HS-5 (cell line): ENCODE data around the gene TFCP2L1.
"Not testable (repeated sequence)": the region's sequence is repeated elsewhere in the genome, so short reads cannot be mapped to it uniquely, and the experiment has no call there.

Experiments
- DNase-seq: peaks from one replicate; pipeline ENCODE4 v3.0.0-alpha.2; 2012; ENCODE audit warnings: low read depth

Gene TFCP2L1

DNA sequence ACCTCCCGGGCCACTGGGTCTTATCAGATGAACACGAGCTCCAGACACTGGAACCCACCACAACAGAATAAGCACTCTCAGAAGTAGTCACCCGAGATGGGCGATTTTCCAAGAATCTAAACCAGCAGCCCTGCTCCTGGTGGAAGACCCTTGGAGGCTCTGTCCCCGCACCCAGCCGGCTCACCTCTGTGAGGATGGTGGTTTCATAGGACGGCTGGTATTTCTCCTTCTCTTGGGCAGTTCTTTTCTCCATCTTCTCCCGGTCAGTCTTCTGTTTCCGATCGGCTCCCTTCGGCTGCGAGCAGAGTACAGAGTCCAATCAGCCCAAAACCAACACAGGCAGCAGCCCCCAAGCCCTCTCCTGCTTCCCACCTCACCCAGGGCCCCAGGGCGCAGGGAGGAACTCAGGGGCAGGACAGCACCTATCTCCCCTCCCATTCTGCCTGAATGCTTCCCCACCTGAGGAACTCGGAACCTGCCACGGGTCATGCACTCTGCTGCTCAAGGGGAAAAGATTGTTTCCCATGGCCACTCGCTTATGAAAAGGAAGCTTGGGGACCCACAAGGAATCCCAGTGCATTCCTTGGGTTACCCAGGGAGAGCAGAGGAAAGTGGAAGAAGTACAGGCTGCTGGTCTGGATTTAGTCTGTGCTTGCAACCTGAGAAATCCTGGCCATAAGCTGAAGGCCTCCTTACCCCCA is 42.7 kb downstream of the TFCP2L1 start:
- no peak for DNase-seq

DNA sequence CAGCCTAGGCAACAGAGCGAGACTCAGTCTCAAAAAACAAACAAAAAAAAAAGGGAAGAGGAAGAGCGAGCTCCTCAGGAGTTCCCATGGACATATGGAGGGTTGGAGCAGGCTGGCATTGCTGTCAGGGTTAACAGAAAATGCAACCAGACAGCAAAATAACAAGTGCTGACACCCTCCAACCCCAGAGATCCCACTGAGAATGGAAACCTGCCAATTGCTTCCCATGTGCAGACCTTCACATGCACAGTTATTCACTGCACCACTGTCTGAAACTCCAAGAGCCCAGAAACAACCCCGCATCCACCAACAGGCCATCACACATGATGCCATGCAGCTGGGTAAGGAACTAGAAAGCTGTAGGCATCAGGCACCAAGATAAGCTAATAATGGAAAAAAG is 43.5 kb downstream of the TFCP2L1 start:
- DNase-seq = no peak

DNA sequence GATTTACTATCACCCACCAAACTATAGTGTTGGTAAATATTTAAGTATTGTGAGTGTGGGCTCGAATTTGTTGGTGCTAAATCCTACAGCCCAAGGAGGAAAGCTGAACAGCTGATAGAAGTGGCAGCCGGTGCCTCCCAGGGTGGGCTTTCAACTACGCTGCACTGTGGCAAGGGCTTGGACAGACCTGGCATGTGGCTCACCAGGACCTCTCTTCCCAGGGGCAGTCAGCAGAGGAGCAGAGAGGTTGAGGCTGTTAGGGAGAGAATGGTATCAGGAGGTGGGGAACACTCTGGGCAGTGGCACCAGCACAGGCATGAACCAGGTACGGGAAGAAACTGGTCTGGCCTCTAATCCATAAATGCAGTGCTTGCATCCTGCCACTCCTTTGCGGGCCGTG is 44.6 kb downstream of the TFCP2L1 start:
- DNase-seq = no peak

DNA sequence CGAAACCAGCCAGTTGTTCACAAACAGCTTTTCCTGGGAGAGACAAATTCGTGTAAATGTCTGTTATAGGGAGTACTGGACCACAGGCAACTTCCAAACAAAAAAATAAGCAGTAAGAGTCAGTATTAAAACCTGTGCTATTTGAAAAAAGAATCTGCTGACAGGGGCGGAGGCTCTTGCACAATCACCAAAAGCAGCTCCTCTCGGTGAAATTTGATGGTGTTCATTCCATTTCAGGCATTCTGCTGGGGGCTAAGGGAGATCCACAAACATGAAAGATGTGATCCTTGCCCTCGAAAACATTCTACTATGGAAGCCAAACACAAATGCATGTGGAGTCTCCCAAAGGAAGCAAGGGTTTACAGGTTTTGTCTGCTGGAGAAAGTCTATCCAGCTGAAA is 45.0 kb downstream of the TFCP2L1 start:
- no peak for DNase-seq

DNA sequence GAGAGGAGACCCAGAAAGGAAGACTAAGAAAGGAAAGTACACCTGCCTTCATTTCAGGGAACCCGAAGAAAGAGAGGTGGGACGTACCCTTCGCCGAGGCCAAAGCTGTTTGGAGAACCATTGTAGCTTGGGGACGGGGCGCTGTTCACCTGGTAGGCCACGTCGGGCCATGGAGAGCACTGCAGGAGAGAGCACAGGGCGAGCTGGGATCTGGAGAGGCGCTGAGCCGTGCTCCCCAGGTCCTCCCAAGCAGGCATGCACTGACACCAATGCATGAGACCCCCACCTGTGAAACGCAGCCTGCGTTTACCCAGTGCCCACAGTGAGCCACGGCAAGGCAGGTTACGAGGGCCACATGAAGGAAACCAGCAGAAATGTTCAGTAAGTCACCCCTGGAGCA is 45.5 kb downstream of the TFCP2L1 start:
- DNase-seq = no peak

DNA sequence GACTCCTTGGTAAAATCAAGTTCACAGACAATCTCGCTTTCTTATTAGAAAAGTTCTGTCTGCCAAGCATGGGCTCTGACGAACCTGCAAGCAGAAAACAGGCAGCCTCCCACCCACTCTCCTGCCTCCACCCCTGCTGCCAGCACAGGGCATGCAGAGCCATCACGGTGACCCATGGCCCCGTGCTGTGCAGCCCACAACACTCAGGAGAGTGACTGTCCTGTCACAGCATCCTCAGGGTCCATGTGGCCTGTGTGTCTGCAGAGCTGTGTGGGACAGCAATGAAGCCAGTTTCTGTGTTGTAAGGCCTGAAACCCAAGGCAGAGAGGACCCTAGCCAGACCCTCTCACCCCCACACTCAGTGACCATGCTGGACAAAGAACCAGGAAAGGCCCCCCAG is 46.2 kb downstream of the TFCP2L1 start:
- DNase-seq = no peak

DNA sequence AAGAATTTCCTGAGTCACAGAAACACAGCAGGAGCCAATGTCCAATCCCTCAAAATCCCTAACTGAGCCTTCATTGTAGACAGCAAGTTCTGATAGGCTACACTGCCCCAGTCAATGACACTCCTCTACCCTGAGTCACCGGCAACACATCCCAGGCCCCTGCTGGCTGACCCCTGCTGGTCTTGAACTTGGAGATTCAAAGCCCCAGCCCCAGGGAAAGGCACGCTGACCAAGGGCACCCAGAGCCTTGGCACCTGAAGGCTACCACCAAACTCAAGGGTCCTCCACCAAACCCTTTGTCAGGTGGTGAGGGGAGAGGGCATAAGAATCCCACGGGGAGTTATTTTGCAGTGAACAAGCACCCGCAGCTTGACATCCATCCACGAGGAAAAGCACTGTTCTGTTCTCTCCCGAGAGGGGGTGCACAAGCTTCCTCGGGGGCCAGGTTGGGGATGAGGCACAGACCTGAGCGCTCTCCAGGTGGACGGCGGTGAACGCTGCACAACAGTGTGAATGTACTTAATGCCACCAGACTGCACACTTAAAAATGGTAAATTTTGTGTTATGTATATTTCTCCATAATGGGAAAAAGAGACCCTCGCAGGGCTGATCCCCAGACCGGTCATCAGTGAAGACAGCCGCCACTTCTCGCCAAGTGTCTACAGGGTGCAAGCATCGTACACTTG is 46.9 kb downstream of the TFCP2L1 start:
- DNase-seq = peak; percentile 11

DNA sequence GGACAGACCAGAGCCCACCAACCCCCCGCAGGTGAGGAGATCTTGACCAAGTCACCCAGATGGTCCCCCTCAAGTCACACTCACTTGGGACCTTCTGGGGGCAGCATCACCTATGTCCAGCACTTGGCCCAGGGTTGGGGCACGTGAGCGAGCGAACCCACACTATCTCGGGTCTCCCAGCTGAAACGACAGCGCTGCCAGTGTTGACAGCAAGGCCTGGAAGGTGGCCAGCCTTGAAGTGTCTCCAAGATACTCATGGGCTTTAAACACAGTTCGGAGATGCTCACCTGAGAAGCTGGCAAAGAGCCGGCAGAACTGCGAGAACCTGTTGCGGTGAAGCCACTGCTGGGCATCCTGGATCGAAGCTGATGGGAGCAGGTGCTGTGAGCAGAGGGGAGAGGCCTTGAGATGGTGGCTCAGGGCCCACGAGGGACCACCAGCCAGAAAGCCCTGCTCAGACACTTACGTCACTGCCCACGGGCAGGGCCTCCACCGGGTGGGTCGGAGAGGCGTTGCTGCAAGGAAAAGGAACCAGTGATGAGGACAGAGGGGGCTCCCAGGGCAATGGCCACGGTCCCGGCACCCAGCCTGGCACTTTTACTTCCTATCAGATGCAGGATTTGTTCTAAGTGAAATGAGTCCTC is 47.5 kb downstream of the TFCP2L1 start:
- DNase-seq = no peak

DNA sequence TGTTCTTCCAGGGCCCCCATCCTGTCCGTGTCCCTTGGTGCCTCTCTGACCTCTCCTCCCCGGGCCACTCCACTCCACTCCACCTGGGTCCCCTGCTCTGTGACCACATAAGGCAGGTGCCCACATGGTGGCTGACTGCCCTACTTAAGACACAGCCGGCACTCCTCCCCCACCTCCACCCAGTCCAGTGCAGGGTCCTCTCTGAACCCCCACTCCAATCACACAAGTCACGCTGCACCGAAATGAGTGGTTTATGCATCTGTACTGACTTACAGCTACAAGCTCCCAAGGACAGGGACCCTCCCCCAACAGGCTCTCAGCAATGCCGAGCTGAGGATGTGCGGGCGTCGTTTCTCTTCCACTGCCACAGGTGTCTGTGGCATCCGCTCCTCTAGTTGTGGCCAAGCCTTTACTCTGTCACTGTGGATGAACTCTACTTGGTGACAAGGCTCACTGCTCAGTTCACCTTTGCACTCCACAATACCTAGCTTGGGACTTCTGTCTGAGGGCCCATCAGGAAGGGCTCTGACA is 48.3 kb downstream of the TFCP2L1 start:
- DNase-seq = no peak

DNA sequence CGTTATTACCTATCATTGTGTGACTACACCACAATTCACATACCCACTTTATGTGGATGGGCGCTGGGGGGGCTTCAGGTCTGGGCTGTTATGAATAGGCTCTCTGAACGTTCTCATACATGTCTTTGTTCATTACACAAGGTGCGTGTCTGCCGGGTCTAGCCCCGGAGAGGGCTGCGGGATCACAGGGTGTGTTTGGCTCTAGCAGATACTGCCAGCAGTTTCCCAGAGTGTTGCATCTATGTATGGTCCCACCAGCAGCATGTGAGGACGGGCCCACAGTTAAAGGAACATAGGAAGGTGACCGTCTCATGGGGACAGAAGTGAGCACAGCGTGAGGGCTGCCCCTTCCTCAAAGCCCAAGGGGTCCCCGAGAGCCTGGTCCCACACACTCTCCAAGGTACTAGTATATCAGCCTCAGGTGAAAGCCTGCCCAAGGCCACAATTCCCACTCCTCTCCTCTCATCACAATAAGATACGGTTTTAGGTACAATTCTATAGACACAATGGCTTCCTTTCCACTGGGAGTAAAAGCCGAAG is 48.8 kb downstream of the TFCP2L1 start:
- DNase-seq = no peak

DNA sequence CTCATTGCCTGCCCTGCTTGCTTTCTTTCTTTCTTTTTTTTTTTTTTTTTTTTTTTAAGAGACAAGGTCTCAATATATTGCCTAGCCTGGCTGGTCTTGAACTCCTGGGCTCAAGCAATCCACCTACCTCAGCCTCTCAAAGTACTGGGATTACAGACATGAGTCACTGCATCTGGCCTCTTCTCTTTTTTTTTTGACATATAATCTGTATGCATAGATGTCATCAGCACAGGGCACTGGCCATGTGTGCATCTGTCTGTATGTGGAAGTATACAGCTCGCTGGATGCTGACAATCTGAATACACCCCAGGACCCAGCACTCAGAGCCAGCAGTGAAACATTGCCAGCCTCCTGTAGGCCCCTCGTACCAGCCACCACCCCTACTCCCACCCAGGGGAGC is 49.5 kb downstream of the TFCP2L1 start:
- no peak for DNase-seq

DNA sequence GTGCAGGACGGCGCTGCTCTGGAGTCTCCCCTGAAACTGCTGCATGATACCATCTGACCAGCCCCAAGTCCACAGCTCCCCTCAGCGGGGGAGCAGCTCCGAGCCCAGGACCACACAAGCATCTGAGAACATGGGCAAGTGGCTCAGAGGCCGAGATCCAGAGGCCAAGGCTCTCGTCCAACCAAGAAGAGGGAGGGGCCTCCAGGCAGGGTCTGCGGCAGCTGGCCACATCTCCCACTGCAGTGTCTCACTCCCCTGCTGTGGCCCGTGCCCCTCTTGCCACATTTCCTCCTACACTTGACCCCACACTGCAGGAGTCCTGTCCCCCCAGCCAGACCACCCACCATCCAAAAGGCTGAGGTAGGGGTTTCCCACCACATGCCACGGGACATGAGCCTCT is 50.2 kb downstream of the TFCP2L1 start:
- DNase-seq = no peak

DNA sequence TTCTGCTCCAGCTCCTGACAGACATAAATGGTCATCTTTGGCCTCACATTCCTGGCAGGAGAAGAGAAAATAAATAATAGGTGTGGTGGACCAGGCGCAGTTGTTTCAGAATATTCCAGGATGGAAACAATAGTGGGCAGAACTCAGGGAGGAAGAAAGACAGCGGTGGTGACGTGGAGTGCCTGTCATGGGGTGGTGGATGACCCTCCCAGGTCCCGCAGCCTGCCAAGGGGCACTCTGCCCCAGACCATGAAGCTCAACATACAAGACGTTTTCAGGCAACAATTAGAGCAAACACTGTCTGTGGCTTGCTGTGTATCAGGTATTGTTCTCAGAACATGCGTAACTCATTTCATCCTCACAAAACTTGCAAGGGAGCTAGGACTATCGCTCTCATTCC is 50.9 kb downstream of the TFCP2L1 start:
- no peak for DNase-seq

DNA sequence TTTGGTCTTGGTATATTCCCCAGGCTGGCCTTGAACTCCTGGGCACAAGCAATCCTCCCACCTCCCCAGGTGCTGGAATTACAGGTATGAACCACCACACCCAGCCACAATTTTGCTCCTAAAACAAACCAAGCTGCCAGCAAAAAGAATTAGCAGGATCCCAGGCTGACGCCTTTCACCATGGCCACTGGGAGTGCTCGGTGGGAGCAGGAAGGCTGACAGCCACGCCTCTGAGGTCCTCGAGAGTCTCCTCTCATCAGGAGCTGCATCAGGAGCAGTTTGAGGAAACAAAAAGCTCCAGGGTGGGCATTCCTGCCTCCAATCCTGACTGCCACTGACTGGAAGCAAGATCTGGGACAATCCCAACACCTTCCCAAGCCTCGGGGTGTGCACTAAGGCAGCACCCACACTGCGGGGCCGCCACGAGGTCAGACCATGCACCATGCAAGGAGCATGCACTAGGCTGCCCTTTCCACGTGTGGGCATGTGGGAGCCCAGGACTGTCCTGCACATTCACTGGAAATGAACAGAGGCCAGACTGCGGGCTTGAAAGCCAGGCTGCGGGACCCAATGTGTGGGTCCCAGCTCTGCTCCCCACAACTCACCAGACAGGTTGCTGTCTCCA is 51.4 kb downstream of the TFCP2L1 start:
- no peak for DNase-seq

DNA sequence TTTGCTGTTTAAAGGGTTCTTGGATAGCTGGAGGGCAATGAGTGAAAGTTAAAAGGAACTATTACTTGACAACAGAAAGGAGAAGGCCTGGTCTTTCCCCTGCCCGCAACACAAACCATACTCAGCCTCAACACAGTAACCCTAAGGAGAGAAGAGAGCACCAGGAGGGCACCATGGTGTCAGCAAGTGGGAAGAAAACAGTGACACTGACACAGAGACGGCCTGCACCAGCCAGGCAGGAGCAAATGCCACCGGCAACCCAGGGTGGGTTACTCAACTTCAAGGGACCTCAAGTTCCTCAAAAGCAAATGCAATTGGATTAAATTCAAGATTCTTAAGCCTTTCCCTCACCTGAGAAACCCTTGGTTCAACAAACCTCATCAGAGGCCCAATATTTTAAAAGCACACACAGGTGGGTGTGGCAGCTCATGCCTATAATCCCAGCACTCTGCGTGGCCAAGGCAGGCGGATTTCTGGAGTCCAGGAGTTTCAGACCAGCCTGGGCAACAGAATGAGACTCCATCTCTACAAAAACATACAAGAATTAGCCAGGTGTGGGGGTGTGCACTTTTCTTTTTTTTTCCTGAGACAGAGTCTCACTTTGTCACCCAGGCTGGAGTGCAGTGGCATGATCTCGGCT is 52.3 kb downstream of the TFCP2L1 start:
- no peak for DNase-seq

DNA sequence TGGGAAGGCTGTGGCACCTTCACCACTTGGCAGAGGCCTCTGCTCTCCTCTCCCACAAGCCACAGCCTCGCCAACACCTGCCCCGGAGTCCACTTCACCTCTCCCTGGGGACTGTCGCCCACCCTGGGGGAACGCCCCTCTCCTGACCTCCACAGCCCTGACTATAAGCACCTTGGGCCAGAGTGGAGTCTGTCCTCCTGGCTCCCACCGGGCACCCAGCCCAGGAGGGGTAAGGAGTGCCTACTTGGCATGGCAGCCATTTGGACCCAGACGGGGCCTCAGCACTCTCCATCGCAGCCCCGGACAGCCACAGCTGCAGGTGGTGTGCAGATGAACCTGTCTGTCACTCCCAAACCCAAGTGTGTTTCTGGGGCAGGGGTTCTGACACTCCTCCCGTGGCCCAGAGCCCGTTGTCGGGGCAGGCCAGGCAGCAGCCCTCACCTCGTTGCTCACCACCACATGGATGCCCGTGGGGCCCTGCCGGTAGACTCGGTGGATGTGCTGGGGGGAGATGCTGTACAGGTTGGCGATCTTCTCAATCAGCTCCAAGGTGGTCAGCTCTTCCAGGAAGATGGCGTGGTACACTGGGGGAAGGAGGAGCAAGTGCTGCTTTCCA is 53.5 kb downstream of the TFCP2L1 start:
- DNase-seq = no peak

DNA sequence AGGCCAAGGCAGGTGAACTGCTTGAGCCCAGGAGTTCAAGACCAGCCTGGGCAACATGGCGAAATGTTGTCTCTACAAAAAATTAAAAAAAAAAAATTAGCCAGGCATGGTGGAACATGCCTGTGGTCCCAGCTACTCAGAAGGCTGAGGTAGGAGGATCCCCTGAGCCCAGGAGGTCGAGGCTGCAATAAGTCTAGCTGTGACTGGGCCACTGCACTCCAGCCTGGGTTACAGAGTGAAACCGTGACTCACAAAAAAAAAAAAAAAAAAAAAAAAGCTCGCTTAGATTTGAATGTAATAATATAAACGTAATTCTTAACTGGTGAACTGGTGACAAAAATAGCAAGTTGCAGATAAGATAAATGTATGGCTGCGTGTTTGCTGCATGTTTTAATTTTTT is 56.5 kb downstream of the TFCP2L1 start:
- DNase-seq = no peak

DNA sequence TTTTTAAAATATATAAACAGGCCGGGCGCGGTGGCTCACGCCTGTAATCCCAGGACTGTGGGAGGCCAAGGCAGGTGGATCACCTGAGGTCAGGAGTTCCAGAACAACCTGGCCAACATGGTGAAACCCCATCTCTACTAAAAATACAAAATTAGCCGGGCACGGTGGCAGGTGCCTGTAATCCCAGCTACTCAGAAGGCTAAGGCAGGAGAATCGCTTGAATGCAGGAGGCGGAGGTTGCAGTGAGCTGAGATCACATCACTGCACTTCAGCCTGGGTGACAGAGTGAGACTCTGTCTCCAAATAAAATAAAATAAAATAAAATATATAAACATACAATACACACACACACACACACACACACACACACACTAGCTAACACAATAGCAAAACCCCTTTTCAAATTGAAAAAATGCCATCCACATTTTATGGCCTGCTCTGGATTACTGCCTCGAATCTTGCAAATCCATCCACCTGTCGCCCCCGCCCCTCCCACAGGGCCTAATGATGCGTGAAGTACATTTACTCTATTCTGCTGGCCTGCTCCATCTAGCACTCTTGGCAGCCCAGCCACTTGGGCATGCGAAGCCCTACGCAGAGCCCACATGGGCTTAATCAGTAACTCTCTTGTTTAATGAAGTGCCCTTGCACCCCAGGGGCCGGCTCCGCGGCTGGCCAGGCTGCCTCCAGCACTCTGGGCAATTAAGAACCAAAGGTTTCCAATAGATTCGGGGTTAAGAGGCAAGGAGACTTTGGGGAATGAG is 57.4 kb downstream of the TFCP2L1 start:
- DNase-seq = not testable (repeated sequence)

DNA sequence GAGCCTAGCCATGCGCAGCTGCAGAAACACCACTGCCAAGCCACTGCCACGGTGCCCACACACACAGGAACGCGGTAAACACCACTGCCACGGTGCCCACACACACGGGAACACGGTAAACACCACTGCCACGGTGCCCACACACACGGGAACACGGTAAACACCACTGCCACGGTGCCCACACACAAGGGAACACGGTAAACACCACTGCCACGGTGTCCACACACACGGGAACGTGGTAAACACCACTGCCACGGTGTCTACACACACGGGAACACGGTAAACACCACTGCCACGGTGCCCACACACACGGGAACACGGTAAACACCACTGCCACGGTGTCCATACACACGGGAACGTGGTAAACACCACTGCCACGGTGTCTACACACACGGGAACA is 59.3 kb downstream of the TFCP2L1 start:
- not testable (repeated sequence) for DNase-seq

DNA sequence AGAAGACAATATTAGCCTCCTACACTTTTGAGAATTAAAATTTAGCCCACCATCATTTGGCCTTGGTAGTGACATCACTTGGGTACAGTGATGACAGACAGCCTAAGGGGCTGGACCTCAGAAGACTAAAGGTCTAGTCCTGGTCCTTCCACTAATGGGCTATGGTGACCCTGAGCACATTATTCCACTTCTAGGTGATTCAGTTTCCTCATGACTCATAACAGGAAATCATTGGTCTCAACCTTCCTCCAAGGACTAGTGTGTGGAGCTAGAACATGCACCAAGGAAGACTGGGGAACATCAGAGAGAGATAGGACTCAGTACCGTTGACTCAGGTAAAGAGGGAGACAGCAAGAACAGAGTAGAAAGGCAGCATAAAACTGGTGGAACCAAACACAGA is 64.0 kb downstream of the TFCP2L1 start:
- DNase-seq = peak; percentile 28

DNA sequence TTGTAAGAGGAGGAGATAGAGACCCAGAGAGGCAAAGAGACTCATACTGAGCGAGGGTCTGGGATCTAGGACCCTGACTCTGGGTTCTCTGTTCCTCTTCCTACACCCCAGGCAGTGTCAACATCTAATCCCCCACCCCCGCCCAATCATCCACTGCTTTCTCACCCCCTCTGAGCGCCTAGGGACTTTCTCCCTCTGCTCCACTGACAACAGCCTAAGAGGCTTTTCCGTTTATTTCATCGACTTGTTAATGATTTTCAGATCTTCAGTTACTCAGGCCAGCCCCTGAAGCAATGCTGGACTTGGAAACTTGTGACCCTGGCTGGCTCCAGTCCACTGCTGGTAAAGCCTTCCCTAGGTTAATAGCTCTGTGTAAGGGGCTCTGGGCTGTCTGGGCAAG is 65.1 kb downstream of the TFCP2L1 start:
- DNase-seq = no peak
